ENCODE results near the gene PSMA7.

The PSMA7 gene

GRCh38 chr20:62171245-62171644 is 28.1 kb upstream of the PSMA7 start:
- DNase-seq: no peak

- no peak for DNase-seq
Observed at GRCh38 chr20:62170536-62170935, 27.3 kb upstream of the PSMA7 start.

- DNase-seq: no peak
Observed at GRCh38 chr20:62168890-62169435, 25.8 kb upstream of the PSMA7 start.

GRCh38 chr20:62168061-62168460 is 24.9 kb upstream of the PSMA7 start:
- peak; percentile 50 for DNase-seq

GRCh38 chr20:62167474-62167873 is 24.3 kb upstream of the PSMA7 start:
- DNase-seq: no peak

- no peak for DNase-seq
Observed at GRCh38 chr20:62165762-62166399, 22.7 kb upstream of the PSMA7 start.

- no peak for DNase-seq
Observed at GRCh38 chr20:62164879-62165761, 21.9 kb upstream of the PSMA7 start.

- no peak for DNase-seq
Observed at GRCh38 chr20:62163986-62164762, 21.0 kb upstream of the PSMA7 start.

GRCh38 chr20:62163485-62163865 is 20.3 kb upstream of the PSMA7 start:
- DNase-seq: no peak

- no peak for DNase-seq
Observed at GRCh38 chr20:62162765-62163484, 19.7 kb upstream of the PSMA7 start.

- DNase-seq: no peak
Observed at GRCh38 chr20:62161347-62161746, 18.2 kb upstream of the PSMA7 start.

- DNase-seq: no peak
Observed at GRCh38 chr20:62160876-62161275, 17.7 kb upstream of the PSMA7 start.

GRCh38 chr20:62160253-62160652 is 17.1 kb upstream of the PSMA7 start:
- no peak for DNase-seq

GRCh38 chr20:62159839-62160238 is 16.6 kb upstream of the PSMA7 start:
- no peak for DNase-seq

GRCh38 chr20:62159052-62159451 is 15.9 kb upstream of the PSMA7 start:
- no peak for DNase-seq

- DNase-seq: no peak
Observed at GRCh38 chr20:62158541-62158940, 15.3 kb upstream of the PSMA7 start.

GRCh38 chr20:62158088-62158400 is 14.8 kb upstream of the PSMA7 start:
- DNase-seq: no peak

- no peak for DNase-seq
Observed at GRCh38 chr20:62157387-62158087, 14.3 kb upstream of the PSMA7 start.

GRCh38 chr20:62156592-62157386 is 13.6 kb upstream of the PSMA7 start:
- DNase-seq: peak; percentile 24

- DNase-seq: no peak
Observed at GRCh38 chr20:62156254-62156556, 13.0 kb upstream of the PSMA7 start.

- no peak for DNase-seq
Observed at GRCh38 chr20:62155428-62156253, 12.4 kb upstream of the PSMA7 start.
